Superior temporal gyrus (tissue), 1 donor: ENCODE data around the gene DIS3L2.

Source experiments
- DNase-seq: peaks from one replicate; pipeline ENCODE4 v3.0.0-alpha.2; 2016; ENCODE audit errors: extremely low spot score

The DIS3L2 gene, protein sequence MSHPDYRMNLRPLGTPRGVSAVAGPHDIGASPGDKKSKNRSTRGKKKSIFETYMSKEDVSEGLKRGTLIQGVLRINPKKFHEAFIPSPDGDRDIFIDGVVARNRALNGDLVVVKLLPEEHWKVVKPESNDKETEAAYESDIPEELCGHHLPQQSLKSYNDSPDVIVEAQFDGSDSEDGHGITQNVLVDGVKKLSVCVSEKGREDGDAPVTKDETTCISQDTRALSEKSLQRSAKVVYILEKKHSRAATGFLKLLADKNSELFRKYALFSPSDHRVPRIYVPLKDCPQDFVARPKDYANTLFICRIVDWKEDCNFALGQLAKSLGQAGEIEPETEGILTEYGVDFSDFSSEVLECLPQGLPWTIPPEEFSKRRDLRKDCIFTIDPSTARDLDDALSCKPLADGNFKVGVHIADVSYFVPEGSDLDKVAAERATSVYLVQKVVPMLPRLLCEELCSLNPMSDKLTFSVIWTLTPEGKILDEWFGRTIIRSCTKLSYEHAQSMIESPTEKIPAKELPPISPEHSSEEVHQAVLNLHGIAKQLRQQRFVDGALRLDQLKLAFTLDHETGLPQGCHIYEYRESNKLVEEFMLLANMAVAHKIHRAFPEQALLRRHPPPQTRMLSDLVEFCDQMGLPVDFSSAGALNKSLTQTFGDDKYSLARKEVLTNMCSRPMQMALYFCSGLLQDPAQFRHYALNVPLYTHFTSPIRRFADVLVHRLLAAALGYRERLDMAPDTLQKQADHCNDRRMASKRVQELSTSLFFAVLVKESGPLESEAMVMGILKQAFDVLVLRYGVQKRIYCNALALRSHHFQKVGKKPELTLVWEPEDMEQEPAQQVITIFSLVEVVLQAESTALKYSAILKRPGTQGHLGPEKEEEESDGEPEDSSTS

DNA sequence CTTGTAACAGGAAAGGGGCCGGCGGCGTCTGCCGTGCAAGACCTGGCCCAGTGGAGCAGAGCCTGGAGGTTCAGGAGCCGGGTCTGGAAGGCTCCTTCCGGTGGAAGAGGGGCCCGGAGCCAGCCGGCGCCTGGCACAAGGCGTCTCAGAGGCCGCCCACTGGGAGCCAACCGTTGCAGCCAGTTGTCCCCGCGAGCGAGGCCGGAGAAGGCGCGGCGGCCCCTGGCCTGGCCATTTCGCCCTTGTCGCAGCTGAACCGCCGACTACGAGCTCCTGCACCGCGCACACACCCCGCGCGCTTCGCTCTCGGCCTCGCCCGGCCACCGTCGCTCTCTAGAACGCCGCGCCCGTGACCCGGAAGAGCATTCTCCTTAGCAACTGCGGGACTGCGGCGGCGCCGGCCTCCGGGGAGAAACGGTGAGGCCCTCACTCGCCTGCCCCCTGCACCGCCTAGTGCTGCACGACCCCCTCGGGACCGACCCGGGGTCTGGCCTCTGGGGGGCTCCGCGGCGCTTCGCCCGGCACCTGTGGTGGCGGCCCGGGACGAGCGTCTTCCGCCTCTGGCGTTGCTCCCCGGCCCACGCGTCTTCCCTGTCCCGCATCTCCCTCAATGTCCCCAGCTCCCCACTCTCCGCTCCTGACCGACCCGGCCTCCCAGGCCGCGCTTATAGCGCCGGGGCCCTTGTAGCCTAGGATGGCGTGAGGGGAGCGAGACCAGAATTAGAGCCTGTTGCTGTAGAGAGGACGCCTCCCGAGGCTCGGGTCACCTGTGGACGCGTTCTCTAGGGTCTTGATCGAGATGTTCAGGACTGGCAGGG is at the start of gene DIS3L2:
TSS of gene DIS3L2 (plus strand) at position 365 of the 818 bp plus-strand sequence. CDS start 53,215 bp downstream, outside the sequence.
- peak; percentile 93 for DNase-seq

DNA sequence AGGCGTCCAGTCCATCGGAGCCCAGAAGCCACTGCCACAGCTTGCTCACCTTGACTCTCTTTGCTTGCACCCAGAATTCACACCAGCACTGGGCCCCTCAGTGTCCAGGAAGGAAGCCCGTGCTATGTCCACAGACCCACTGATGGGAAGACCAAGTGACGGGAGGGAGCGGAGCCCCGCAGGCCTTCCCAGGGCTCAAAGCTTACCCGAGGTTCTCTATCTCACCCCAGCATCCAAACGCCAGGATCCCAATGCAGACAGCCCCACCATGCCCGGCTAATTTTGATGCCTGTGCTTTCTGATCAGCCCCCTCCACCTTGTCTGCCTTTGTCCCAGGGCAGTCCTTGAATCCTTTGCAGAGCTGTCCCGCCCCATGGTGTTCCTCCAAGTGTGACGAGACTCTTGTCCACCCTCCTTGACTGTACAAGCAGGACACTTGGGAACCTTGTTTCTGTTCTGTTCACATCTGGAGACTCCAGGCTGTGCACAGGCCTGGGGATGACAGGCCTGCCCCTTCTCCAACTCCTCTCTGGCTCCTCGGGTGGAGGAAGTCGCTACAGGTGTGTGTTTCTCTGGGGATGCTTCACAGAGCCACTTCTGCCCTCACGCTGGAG is 47.3 kb upstream of the DIS3L2 start:
- DNase-seq: no peak

DNA sequence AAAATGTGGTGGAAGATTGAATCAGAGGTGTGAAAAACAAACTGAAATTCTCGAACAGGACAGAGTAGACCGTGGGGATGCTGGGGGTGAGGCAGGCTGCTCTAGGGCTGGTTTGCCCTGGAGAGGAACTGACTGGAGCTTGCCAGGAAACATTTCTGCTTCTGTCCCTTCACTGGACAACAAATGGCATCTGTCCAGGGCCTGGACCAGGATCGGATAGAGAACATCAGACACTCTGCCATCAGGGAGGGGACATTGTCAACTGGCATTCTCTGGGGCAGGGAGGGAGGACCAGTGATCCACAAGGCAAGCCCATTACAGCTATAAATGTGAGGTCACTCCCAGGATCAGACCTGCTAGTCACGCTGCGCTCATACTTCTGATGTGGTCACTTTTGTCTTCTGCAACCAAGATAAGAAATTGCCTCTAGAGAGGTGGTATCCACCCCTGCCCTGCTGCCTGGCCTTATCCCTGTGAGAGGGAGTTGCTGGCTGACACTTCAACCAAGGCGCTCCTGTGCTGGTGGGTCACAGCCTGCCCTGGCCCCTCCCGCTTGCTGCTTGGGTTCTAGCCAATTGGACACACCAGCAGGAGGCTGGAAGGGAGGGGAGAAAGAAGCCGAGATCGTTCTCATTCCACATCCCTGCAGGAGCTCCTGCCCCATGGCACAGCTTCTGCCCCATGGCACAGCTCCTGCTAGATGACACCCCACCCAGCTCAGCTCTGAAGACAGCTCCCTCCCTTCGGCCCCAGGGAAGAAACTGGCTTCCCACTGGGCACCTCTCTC is 44.0 kb upstream of the DIS3L2 start:
- DNase-seq: peak; percentile 59

DNA sequence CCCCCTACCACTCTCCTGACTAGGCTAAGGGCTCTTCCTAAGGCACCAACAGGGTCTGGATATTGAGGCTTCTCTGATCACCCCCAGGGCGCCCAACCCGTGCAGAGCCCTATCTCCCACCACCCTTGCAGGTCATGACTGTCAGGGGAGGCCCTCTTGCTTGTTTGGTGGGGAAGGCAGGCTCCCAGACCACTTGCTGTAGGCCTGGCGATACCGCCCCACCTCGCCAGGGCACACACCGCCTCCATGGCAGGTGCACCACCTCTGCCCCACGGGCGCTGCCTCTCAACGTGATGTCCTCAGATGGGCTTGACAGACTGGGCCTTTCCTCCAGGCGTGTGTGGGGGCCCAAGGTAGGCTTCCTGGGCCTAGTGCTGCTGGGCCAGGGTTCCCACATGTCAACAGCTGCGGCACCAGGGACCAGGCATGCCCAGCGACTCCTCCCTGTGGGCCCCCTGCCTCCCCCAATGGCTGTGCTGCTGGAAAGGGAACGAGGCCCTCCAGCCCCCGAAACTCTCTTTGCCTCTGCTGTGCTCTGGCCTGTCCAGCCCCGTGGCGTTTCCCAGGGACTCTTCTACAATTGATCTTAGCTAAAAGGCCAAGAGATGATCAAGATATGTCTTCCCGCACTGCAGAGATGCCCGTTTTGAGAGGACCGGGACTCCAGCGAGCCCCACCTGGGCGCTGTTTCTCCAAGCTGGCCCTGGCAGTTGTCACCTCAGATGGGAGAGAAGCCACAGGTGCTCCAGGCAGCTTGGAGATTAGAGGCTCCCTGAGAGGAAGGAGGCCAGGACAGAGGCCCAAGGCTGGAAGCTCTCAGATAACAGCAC is 42.8 kb upstream of the DIS3L2 start:
- no peak for DNase-seq

DNA sequence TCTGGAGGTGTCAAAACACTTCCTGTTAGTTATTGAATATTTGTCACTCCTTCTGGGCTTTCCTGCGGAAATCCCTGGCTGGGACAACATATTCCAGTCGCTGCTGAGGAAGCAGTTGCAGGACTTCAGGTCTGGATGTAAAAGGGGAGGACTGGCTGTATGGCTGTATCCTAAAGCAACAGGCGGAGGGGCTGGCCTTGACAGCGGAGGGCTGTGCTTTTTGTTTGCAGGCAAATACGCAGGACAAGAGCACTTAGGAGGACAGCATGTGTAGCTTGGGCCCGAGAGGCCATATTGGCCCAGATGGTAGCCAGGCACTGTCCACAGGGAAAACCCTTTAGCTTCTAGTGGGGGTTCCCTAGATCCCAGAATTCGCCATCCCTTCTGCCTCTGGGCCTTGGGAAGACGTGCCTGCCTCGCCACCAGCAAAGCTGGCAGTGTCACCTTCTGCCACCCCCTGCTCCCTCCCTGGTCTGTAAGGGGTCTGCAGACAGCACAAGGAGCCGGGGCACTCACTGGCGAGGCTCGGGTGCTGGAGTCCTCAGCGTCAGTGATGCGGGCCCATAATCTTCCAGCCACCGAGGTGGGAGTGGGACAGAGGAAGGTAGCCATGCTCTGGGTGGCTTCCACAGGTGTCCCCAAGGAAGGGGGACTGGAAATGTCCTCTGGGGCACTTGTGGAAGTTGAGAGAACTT is 42.0 kb upstream of the DIS3L2 start:
- DNase-seq: no peak

DNA sequence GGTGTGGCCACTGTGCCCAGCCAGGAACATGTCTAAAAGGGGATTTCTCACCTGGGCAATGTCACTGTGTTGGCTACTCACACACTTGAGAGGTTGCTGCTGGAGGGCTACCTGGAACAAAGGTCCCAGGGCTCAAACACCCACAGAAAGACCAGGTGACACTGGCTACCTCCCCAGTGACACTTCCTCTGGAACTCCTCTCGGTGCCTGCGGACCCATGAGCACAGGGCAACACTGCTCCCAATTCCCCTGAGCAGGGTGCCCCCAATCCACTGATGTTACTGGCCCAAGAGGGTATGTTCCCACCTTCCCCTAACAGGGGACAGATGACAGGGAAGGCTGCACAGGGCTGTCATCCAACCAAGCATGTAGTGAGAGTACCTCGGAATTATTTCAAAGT is 41.1 kb upstream of the DIS3L2 start:
- DNase-seq: no peak

DNA sequence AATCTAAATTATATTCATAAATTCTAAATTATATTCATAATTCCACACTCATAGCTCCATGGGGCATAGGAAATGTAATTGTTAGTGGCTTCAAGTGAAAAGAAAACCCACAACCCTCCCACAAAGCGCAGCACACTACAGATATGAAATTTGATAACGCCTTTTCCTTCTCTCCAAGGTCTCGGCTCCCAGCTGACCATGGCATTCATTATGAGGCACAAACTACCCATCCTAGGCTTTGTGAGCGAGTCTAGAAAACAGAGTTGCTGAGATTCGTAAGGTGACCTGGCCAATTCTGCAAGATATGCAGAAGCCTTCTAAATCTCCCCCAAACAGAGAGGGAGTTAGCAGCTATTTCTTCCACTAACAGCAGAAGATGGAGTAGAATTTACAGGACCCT is 40.7 kb upstream of the DIS3L2 start:
- DNase-seq: no peak

DNA sequence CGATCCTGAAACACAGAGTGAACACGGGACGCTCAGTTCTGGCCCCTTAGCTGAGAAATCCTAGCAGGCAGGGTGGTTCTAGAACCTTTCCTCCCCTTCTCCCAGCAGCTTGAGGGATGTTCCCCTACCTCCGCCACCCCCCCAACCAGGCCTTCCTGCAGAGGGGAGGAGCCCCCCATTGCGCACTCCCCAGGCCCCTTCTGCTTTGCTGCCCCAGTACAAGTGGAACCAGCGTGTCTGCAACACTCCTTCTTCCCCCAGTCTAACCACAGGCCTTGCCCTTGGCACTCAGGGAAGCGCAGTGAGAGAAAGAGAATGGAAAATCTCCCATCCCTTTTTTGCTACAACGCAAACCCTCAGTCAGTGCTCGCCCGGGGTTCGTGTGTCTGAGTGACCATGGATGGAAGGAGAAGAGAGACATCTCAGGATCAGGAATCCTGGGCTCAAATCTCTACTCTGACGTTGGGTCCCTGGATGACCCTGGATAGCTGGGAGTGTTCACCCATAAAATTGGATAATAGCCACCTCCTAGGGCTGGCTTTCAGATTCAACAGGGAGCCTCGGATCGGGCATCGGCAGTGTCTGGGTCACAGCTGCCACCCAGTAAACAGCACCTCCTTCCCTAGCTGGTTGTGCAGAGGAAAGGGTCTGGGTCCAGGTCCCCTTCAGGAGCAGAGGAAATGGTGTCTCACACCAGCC is 39.1 kb upstream of the DIS3L2 start:
- no peak for DNase-seq

DNA sequence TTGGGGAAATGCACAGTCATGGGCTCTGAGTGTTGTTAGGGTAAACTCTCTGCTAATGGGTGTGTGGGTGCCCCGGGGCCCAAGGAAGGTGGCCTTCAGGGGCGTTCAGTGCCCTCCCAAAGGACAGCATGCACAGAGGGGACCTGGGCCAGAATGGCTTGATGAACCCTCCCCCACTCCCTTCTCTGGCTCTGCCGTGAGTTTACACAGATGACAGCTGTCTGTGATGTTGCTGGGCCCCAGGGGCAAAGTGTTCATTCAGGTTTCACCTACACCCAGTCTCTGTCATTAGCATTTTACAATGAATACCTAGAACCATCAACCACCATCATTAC is 38.5 kb upstream of the DIS3L2 start:
- DNase-seq: no peak

DNA sequence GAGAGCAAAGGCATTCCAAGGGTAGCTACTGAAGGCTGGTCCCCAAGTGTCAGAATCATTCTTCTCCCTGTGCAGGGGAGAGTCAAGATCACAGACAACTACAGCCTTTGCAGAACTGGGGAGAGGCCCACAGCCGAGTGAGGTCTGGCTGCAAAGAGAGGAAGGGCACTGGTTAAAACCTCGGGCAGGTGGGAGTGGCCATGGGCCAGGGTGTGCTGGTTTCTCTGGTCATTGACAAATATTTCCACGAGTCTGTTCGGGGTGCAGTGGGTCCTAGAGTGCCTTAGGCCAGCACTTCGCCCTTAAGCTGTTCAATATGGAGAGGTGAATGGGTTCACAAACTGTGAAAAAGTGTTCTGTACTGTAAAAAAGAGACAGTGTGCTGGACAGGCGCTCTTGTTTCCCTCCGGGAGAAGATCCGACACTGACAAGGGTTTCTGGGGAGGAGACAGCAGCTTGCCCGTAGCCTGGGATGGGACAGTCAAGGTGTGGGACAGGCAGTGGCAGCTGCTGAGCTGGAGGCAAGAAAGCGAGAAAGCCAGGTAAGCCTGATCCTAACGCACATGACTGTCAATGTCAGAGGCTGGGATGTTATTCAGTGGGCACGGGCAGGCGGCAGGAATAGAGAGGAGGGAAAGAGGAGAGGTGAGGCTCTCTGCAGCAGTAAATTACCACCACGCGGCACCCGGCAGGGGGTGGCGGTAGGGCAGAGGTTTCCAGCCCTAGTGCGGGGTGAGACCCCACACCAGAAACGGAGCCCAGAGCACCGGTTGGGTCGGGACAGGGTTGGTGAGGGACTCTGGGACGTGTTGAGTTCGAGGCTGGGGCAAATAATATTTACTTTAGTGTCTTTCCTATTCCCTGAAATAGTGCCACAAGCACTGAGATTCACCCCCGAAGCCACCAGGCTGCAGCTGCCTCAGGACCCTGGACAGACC is 37.3 kb upstream of the DIS3L2 start:
- no peak for DNase-seq

DNA sequence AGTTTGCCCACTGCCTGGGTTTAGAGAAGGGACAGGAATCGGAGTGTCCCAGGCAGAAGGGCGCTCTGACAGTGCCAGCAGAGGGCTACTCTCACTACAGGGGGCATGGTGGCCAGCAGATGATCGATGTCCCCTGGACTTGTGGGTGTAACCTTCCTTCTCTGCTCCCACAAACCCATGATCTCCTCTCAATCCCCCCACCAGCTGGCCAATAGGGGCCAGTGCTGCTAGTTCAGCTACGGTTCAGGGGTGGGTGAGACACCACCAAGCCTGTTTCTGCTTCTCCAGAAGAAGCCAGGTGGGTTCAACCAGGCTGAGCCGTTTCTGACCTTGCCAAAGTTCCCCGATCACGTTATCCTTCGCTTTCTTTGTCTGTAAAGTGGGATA is 36.6 kb upstream of the DIS3L2 start:
- DNase-seq: no peak

DNA sequence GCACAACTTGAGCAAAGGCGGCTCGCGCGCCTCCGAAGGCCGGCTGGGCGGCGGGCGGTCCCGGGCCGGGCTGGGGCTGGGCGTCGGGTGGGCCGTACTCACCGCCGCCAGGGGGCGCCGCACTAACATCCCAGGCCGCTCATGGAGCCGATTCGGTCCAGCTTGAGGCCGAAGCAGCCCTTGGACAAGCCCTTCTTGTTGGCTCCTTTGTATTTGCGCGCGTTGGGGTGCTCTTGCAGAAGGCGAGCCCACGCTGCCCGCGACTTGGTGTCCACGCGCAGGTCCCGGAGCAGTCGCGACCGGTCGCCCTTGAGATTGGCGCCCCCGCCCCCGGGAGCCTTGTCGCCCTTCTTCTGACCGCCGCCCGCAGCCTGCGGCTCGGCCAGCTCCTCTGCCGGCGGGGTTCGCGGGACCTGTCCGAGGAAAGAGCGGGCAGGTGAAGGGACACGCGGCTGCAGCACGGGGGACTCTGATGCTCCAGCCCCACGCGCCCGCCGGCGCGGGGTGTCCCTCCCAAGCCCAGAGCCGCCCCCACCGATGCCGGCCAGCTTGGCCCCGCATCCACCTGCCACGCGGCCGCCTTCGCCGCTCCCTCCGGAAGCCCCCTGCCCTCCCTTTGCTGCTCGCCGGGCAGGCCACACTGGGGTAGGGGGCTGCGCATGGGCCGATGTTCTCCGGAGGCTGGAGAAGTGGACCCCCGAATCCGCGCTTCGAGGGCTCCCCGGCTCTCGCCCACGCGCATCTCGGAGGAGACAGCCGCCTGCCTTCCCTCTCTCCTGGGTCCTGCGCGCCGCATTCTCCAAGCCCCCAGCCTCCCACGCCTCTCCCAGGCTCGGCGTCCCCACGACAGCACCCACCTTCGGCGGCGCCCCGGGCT is 36.0 kb upstream of the DIS3L2 start:
- DNase-seq: peak; percentile 88

DNA sequence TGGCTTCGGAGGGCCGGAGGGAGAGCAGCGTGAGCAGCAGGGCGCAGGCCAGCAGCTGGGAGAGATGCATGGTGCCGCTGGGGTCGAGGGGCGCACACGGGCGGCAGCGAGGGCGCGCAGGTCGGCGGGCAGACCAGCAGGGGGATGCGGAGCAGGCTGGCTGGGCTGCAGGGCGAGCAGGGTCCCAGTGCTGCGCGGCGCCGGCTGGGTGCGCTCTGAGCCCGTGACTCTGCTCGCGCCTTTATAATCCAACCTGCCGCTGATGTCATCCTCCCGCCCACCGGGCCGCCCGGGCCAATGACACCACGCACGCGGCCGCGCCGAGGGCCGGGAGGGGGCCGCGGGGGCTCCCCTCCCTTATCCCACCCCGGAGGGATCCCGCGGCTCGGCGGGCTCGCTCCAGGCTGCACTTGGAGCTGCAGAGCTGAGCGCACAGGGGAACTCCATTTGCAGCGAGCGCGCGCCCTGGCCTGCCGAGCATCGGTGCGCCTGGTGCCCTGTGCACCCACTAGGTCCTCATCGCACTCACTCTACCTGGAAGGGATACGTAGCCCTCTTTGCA is 35.3 kb upstream of the DIS3L2 start, which contains the start of gene NPPC:
TSS of gene NPPC (minus strand) at position 217 of the 562 bp plus-strand sequence. CDS start at position 70, 147 bp downstream.
- DNase-seq: peak; percentile 71

DNA sequence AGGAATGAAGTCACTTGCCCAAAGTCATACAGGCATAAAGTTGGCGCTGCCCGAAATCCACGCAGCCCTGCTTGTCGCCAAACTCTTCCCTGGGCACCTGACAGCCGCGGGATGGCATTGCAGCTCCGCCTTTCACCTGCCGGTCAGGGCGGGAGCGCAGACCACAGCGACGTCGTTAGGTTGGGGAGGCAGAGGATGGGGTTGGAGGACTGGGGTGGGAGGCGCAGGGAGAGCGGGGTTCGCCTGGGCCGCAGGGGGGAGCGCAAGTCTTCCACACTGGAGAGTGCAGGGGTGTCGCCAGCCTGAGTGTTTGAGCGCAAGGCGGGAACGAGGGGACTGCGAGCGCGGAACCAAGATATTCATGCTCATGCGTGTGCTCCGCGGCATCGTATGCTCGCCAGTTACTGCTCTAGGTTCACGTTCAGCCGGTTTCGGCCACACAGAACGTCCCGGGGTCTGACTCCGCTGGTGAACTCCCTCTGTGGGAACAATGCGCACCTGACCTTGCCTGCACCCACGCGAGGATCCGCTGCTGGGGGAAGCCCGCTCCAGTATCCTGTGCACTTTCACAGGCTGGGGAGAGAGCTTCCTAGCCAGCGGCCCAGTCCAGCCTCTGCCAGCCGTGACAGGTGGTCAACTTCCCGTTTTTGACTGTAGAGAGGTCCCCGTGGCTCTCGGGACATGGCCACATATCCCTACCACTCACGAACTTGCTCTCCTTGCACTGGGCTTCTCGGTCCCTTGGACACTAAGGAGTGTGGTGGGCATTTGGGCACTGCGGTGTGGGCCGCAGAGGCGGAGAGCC is 34.5 kb upstream of the DIS3L2 start:
- peak; percentile 44 for DNase-seq

DNA sequence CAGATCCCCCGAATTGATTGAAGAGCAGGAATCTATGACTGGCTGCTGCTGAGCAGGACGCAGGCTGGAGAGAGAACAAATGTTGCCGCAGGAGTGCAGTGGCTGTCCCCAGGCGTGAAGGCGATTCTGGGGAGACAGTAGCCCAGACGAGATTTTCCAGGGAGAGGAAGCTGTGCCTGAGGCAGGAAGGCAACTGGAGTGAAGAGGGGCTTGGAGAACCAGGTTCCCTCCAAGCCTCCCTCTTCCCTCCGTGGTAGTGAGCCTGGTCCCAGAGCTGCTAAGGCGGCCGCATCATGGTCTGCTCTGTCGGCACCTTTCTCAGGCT is 34.0 kb upstream of the DIS3L2 start:
- no peak for DNase-seq
